GM10248 (cell line): ENCODE data around the gene TCL1A.
A peak's percentile ranks its signal among the peaks of the same experiment; 100 is the strongest.

Source experiments
- CTCF ChIA-PET: fragments of 300-600 bp; sonication (Branson Sonifier 250); formaldehyde crosslinking; extraction: SDS; loops from one replicate; lab custom pipeline; 2021; ENCODE audit warnings: antibody characterized with exemption; lab: Yijun Ruan, JAX
- POLR2A ChIA-PET: fragments of 350-650 bp; sonication (Branson Sonifier 250); formaldehyde crosslinking; extraction: SDS; loops from one replicate; lab custom pipeline; 2020; ENCODE audit warnings: antibody characterized with exemption; lab: Yijun Ruan, JAX
- DNase-seq: peaks from one replicate; pipeline ENCODE4 v3.0.0; 2012; ENCODE audit errors: extremely low spot score
- CTCF ChIP-seq: IDR thresholded peaks from 2 replicates; pipeline ENCODE4 v1.5.1; 2012; ENCODE audit warnings: mild to moderate bottlenecking, low read depth; ENCODE audit errors: extremely low read depth, missing control alignments, control extremely low read depth

The TCL1A gene

GRCh38 chr14:95691591-95691990 lies 22.3 kb downstream of the TCL1A start:
- TF ChIP-seq CTCF = no peak
- ChIA-PET CTCF (interaction anchor here (1.6 to 2.2 kb wide), 2 partner anchors 10 to 12 kb away, joined by 3 to 6 read pairs; no protein-coding TSS in a partner anchor), POLR2A (no interaction called here)
- no peak for DNase-seq

DNA sequence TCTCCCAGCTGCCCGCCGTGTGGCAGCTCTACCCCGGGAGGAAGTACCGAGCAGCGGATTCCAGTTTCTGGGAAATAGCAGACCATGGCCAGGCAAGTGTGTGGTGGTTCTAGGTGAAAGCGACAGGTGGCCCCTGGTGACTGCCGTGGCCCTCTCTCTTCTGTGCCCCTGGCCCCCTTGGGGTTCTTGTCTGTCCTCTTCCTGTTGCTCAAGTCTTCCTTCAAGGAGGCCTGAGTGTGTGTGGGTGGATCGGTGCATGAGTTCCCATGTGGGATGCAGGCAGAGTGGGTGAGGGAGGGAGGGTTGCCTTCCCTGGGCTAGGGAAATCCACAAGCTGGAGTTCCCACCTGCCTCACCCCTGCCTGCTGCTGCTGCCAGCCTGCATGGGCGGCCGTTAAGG lies 23.1 kb downstream of the TCL1A start:
- ChIA-PET CTCF (interaction anchor here (1.3 to 2.2 kb wide), 4 partner anchors 9 to 80 kb away, joined by 3 to 6 read pairs (median 3); no protein-coding TSS in a partner anchor), POLR2A (no interaction called here)
- no peak for TF ChIP-seq CTCF
- no peak for DNase-seq

DNA sequence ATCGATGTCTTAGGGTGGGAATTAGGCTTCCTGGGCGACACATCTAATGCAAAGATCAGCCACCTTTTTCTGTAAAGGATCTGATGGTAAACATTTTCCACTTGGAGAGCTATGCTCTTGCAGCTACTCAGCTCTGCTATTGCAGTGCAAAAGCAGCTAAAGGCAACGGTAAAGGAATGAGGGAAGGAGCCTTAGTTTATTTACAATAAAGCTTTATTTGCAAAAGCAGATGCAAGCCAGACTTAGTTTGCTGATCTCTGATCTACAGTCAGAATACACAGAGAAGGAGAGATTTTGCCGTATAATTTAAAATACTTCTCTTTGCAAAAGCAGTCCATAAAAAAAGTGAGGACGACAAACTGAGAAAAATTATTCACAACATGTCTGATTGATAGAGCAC lies 24.5 kb downstream of the TCL1A start:
- TF ChIP-seq CTCF = no peak
- CTCF ChIA-PET = interaction anchor here (1.1 to 1.5 kb wide), 2 partner anchors 20 to 27 kb away, joined by 3 to 4 read pairs; no protein-coding TSS in a partner anchor
- no peak for DNase-seq
- POLR2A ChIA-PET = no interaction called here

DNA sequence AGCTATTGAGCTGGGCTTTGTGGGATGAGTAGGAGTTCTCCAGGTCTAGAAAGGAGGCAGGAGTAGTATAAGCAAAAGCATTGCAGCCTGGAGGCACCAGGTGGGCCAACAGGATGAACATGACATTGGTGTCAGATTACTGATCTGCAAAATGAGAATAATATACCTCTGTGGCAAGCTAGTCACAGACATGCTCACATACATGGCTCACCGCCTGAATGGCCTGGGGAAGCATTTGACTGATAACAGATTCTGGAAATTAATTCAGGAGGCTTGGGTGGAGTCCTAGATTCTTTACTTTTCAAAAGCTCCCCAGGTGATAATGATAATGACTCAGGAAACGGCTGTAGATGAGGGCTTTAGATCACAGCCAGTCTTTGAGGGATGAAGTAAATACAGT lies 27.0 kb downstream of the TCL1A start:
- DNase-seq = no peak
- no peak for TF ChIP-seq CTCF
- POLR2A ChIA-PET = no interaction called here
- CTCF ChIA-PET = interaction anchor here (0.7 to 4.5 kb wide), 10 partner anchors 10 to 127 kb away, joined by 3 to 49 read pairs (median 4); no protein-coding TSS in a partner anchor

GRCh38 chr14:95685978-95686922 lies 27.7 kb downstream of the TCL1A start, which contains the start of gene TCL1B:
Gene TCL1B (plus strand): TSS chr14:95686426. CDS start chr14:95686468, 42 bp downstream.
- no peak for DNase-seq
- ChIA-PET CTCF (interaction anchor here (0.7 to 4.5 kb wide), 13 partner anchors 9 to 413 kb away, joined by 3 to 49 read pairs (median 4); no protein-coding TSS in a partner anchor), POLR2A (no interaction called here)
- no peak for TF ChIP-seq CTCF

GRCh38 chr14:95683793-95684192 lies 30.1 kb downstream of the TCL1A start:
- CTCF ChIA-PET = interaction anchor here (0.7 to 4.7 kb wide), 34 partner anchors 9 to 241 kb away, joined by 3 to 51 read pairs (median 6); no protein-coding TSS in a partner anchor
- peak; percentile 77 for DNase-seq

More at GRCh38 chr14:95683793-95684192, 30.1 kb downstream of the TCL1A start:
- peak; percentile 74 for TF ChIP-seq CTCF
- POLR2A ChIA-PET = no interaction called here
